GM21526 (cell line): ENCODE results near the gene FILIP1L.

ENCODE experiments used
- ATAC-seq: cut with Tn5 transposase; IDR thresholded peaks from one replicate; pipeline ENCODE4 v1.9.1; 2021; ENCODE audit warnings: moderate library complexity; ENCODE audit not compliant: unreplicated experiment, low FRiP score

FILIP1L gene

GRCh38 chr3:100114413-100115030 lies at the start of gene FILIP1L:
FILIP1L (minus strand) TSS chr3:100114501.
- ATAC-seq: no peak

- ATAC-seq: no peak
These were observed 49.5 kb upstream of the FILIP1L start for GRCh38 chr3:100163787-100164186.

GRCh38 chr3:100160521-100160920 lies 46.2 kb upstream of the FILIP1L start:
- no peak for ATAC-seq

GRCh38 chr3:100159331-100160153 lies 45.2 kb upstream of the FILIP1L start:
- no peak for ATAC-seq

DNA sequence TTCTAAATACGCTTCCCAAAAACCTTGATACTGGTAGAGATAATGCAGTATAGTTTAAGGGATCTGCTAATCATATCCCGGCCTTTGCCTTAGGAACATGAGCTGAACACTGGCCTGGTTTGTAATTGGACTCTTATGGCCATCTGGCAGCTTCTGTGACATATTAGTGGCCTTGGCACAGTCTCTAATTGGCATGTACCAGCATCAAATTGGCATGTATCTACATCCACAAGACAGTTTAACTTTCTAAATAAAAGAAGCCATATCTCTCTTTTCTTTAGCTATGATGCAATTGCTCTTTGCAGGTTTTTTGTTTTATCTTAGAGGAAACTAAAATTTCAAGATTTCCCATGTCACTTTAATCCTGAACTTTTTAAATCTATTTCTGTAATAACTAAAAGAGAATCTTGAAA lies 44.6 kb upstream of the FILIP1L start:
- ATAC-seq: no peak

DNA sequence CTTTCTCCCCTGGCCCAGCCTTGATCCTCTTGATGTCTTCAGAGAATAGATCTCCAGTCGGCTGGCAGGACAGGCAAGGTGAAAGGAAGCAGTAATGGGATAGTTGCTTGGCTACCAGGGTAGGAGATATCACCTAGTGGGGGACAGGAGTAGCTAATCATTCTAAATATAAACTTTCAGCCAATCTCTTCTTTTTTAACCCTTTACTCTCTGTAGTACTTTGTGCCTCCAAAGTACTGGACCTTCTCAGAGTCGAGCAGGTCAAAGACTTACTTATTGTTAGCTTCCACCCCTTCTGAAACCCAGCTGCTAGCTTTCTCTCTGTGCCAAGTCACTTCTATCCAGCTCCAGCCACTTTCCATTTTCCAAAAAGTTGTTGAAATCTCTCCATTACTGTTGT lies 43.4 kb upstream of the FILIP1L start:
- ATAC-seq: no peak

GRCh38 chr3:100155590-100155989 lies 41.3 kb upstream of the FILIP1L start:
- ATAC-seq: no peak

- no peak for ATAC-seq
These were observed 40.8 kb upstream of the FILIP1L start for GRCh38 chr3:100155128-100155527.

- ATAC-seq: no peak
These were observed 39.9 kb upstream of the FILIP1L start for GRCh38 chr3:100154171-100154570.

DNA sequence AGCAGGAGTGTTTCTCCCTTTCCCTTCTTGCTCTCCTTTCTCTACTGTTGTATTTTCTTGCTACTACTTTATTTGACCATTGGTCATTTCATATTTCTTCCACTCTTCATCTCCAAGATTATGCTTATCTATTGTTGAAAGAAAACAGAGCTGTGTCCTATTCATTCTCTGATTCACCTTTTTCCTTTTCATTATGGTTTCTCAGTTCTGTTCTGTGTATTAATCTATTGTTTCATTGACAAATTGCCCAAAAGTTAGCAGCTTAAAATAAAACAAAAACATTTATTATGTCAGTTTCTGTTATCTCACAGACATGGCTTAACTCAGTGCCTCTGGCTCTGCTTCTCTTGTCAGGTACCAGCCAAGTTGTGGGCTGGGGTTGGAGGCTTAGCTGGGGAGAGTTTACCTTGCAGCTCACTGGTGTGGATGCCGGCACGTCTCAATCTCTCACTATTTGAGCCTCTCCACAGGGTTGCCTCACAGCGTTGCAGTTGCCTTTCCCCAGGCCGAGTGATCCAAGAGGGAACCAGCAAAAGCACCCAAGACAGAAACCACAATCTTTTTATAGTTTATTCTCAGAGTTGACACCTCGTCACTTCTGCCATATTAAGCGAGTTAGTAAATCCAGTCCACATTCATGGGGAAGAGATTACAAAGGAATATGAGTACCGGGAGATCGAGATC lies 36.9 kb upstream of the FILIP1L start:
- ATAC-seq: no peak

GRCh38 chr3:100150473-100150872 lies 36.2 kb upstream of the FILIP1L start:
- ATAC-seq: no peak

GRCh38 chr3:100149713-100150415 lies 35.6 kb upstream of the FILIP1L start:
- no peak for ATAC-seq

- no peak for ATAC-seq
These were observed 34.8 kb upstream of the FILIP1L start for GRCh38 chr3:100149130-100149529.

GRCh38 chr3:100144255-100144866 lies 30.1 kb upstream of the FILIP1L start:
- peak; percentile 70 for ATAC-seq

- no peak for ATAC-seq
These were observed 27.3 kb upstream of the FILIP1L start for GRCh38 chr3:100141586-100141985.

GRCh38 chr3:100140976-100141375 lies 26.7 kb upstream of the FILIP1L start:
- ATAC-seq: no peak

DNA sequence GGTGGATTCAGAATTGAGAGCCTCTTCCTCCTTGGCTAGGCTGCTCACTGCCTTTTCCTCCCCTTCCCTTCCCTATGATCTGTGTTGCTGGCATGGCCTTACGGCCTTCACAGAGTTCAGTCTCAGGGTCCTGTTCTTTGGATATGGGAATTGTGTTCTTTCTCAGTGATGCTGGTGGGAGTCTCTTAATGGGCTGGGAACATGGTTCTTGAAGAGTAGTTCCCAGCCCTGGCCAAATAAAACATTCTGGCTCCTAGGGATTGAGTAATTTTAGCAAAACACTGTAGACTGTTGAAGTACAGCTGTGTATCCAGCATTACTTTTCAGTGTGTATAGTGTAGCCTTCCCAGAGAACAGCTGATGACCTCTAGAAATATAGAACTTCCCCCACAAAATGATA lies 22.6 kb upstream of the FILIP1L start:
- ATAC-seq: no peak

DNA sequence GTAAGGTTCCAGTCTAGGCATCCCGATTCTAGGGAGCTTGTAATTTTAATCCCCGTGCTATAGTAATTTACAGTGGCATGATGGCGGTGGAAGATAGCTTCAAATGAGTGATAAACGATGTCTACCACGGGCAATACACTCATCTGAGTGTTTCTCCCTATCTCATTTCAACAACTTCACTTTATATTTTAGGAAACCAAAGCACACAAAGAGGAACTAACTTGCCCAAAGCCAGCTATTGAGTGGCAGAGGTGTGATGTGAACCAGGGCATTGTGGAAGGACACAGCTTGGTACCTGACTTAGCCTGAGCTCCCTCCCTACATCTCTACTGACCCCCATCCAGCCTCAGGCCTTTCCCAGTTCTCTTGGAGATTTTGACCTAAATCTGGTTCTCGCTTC lies 16.9 kb upstream of the FILIP1L start:
- ATAC-seq: no peak

DNA sequence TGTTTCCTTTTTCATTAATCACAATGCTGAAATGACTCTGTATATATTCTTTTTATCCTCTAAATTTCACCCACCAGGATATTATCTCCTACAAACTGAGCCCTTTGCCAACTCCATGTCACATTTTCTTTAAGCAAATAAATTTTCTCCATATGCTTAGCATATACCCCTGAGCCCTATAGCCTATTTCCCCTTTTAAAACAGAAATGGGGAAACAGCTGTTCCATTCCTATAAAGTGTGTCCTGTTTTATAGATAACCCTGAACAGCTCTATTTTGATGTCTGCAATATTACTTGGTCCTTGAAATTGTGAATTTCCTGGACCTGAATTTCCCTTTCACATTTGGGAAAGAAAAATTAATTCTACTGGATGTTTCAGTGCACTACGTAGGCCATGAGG lies 15.6 kb upstream of the FILIP1L start:
- ATAC-seq: no peak

DNA sequence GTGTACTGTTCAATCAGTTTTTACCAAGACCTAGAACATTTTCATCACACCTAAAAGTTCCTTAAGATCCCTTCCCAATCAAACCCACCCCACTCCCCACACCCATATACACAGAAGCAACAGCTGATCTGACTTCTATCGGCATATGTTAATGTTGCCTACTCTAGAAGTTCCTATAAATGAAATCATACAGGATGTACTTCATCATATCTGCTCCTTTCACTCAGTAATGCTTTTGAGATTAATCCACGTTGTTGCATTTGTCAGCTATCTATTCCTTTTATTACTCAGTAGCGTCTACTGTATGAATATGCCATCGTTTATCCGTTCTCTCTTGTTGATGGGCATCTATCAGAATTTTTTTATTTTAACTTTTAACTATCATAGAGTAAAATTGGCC lies 14.3 kb upstream of the FILIP1L start:
- ATAC-seq: no peak

- no peak for ATAC-seq
These were observed 13.5 kb upstream of the FILIP1L start for GRCh38 chr3:100127792-100128191.
